Measurements from ENCODE around the gene PVALB.

Gene PVALB

DNA sequence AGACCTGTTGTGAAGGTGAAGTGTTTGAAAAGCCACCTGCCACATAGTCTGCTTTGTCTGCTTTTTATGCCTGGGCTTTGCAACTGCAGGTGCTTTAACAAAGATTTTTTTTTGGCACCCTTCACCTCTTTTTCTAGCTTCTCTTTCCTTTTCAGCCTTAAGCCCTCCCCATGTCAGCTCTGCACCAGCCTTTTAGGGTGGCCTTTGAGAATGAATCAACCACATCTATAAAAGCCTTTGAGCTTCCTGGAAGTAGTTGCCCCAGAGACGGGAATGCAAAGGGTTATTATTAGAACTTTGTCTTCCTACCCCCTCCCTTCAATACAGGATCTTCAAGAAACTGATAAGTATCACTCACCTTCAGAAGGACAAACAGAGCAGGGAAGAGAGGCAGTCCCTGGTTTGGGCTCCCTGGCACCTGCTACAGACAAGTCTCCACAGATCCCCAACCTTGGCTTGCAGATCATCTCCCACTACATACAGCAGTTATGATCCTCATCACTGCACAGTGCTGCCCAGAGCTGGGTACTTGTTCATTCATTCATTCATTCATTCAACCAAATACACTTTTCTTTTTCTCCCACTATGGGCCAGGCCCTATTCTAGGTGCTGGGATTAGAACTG is 8.0 kb downstream of the PVALB start:
- DNase-seq: no peak

DNA sequence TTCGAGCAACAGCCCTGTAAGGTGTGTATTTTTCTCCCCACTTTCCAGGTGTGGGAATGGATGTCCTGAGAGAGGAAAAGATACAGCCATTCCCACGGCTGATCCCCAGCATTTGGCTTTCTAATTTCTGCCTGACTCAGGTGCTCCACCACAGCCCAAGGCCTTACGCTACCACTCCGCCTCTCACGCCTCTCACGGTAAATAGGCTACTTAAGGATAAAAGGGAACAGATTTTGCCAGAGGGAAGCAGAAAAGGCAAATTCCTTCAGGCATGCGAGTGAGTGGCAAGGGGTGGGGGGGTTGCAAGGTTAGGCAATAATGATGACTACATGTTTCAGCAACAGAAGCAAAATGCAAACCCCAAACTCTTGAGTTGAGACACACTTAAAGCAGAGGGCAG is 9.2 kb downstream of the PVALB start:
- no peak for DNase-seq

DNA sequence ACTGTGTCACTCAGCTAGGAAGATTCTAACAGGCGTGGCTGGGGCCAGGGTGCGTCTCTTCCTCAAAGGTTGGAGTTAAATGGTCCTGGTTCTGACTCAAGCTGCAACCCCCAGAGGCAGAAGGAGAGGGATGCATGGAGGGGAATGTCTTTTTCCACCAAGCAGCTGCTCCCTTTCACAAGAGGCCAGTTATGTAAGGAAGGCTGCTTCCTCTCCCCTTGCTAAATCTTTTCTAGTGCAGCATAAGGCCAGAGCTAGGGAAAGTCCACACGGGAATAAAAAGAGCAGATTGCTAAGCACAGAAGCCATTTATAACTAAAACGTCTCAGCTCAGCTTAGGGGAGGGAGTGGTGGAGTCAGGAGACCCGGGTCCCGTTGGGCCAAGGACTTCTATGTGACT is 10.0 kb downstream of the PVALB start:
- DNase-seq: no peak

DNA sequence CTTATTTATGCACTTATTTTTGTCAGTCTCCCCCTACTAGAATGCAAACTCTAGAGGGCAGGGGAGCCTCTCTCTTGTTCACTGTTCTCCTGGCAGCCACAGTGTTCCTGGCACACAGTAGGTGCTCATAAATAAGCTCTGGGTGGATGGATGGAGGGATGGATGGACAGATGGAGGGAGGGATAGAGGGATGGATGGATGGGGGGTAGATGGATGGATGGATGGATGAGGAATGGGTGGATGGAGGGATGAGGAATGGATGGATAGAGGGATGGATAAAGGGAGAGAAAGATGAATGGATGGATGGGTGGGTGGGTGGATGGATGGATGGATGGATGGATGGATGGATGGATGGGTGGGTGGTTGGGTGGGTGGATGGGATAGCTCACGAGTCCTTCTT is 13.5 kb downstream of the PVALB start:
- no peak for DNase-seq

DNA sequence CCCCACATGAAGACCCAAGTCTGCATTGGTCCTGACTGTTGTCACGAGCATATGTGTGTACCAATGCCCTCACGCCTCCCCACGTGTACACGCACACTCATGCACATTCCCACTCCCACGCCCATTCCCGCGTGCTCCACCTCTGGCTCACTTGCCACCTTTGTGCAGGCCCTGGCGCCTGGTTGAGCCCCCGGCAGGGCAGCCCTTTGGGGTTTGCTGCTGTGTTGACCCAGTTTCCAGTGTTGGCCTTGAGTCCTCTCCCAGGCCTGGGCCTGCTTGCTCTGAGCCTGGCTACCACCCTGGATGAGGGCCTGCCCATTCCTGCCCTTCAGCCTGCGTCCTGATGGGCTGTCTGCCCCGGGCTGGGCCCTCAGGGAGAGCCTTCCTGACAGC is 18.2 kb downstream of the PVALB start:
- no peak for DNase-seq

DNA sequence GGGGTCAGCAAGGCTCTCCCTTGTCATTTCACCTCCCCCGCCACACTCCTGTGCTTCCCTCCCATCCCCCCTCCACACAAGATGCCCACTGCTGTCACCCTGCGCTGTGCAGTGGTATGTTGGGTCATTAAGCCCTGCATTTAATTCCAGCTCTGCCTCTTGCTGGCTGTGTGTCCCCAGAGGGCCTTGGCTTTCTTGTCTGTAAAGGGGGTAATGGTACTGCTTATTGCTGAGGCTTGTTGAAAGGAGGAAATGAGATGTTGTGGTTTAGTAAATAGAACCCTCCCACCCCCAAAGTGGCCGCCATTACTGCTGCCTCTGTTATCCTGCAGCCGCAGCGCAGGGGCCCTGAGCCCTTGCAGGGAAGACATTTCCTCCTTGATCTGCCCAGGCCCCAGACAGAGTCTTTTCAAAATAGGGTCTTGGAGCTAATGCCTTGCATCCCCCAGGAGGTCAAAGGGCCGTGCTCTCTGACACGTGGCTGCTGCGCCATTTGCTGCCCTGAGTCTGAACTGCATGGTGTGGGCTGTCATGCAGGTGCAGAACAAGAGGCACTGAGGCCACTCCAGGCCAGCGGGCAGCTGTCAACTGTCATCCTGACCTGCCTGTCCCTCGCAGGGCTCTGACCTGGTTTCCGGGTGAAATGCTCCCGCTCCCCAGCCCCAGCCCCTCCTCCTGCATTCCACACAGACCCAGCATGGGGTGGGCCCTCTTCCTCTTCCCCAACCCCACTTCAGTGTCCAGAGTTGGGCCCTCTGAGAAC is 18.7 kb downstream of the PVALB start:
- DNase-seq: no peak

DNA sequence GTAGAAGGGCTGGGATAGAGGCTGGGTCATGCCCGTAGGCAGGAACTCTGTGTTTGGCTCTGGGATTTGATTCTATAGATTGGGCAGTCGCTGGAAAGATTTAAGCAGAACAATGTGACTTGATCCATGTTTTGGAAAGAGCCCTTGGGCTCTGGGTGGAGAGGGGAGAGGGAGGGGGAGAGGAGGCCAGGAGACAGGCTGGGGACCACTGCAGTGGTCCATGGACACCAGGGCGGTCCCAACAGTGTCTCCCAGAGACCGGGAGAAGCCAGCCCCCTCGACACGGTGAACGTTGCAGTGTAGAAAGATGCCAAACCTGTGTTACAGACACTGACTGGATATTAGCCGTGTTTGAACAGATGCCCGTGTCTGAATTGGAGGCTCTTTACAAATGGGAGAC is 19.5 kb downstream of the PVALB start:
- DNase-seq: no peak

DNA sequence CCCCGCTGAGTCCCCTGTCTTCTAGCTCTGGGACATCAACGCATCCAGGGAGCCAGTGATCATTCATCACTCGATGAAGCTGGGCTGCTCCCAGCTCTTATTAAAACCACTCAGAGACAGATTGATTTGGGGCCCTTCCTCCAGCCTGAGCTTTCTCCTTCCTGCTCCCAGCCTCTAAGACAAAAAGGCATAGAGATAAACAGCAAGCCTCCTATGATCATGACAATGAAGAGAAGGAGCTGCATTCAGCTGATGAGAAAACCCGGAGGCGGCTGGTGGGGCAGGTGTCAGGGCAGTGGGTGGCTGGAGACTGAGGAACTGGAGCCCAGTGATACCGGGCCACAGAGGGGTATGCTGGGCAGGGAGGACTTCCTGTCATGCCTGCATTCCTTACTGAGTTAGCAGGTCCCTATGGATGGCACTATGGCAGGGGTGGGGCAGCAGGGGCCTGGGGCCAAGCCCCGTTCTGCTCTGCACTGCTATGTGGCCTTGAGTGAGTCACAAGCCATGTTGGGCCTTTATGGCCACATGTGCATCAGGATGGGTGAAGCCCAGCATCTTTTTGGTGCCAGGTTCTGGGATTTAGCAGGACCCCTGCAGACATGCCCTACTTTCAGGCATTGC is 20.2 kb downstream of the PVALB start:
- no peak for DNase-seq

DNA sequence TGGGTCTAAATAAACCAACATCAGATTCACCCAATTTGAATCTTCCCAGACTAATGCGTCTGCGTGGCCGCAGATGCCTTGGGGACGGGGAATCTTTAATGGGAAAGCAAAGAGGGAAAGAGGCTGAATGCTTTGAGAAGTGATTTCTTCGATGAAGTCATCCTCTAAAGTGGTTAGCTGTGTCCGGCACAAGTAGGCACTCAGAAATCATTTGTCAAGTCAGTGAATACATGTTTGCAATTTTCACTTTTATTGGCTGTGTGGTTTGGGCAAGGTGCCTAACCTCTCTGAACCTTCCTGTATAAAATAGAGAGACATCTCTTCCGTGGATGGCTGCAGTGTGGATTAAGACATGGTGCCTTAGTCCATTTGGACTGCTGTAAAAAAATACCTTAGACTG is 21.2 kb downstream of the PVALB start:
- DNase-seq: no peak

DNA sequence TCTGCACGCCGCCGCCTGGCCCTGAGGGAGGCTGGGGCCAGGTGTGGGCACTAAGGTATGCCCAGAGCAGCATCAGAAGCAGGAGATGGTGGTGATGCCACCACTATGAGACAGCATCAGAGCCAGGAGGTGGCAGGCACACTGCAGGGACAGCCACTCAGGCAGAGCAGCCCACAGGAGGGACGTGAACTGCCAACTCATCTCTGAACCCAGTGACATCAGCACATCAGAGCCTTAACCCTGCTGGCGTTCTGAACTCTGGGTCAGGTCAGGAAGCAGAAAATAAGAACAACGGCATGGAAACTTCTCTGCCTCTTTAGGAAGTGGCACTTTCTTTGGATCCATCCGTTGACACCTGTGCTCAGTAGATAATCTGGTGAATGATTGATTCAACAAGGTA is 26.2 kb downstream of the PVALB start:
- DNase-seq: no peak

DNA sequence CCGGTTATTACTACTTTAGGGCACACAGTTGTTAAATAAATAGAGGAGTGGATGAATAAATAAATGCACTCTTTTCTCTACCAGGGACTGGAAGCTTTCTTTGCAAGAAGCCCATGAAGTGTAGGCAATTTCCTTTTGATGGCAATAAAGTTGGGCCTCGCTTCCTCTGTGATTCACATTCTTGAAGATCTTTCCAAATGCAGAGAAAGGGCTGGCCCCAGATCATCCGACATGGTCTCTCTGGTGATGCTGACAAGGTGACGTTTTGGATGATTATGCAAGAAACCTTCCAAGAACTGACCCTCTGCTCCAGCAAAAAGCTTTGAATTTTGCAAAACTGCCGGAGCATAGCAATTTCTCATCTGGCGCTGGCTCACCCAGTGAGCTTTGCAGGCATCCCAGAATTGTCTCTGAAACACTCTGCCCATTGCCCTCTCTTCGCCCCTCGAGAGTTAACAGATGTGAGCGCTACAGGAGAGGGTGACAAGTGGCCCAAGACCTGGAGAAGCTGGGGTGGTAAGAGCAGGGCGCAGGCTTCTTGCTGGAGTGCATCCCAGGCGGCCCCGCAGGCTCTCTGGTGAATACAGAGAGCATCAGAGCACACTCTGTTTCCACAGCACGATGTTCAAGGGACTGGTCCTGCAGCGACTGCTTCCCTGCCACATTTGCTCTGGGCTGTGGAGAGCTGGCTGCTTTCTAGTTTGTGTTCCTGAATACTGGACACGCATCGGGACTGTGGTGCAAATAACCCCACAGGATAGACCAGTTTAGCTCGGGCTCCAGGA is 29.4 kb downstream of the PVALB start:
- DNase-seq: no peak

DNA sequence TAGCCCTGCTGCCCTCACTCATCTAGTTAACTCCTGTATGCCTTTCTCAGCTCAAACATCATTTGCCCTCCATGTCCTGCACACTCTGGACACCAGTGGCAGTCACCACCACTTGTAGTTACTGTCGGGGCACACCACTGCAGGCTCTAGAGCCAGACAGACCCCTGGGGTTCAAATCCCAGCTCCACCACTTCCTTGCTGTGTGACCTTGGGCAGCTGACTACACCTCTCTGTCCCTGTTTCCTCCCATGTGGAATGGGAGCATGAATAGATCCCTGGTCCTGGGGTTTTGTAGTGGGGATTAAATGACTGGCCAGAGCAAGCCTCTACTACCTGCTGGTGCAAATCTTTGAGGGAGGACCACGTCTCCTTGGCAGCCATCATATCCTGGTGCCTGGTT is 33.1 kb downstream of the PVALB start:
- DNase-seq: no peak

DNA sequence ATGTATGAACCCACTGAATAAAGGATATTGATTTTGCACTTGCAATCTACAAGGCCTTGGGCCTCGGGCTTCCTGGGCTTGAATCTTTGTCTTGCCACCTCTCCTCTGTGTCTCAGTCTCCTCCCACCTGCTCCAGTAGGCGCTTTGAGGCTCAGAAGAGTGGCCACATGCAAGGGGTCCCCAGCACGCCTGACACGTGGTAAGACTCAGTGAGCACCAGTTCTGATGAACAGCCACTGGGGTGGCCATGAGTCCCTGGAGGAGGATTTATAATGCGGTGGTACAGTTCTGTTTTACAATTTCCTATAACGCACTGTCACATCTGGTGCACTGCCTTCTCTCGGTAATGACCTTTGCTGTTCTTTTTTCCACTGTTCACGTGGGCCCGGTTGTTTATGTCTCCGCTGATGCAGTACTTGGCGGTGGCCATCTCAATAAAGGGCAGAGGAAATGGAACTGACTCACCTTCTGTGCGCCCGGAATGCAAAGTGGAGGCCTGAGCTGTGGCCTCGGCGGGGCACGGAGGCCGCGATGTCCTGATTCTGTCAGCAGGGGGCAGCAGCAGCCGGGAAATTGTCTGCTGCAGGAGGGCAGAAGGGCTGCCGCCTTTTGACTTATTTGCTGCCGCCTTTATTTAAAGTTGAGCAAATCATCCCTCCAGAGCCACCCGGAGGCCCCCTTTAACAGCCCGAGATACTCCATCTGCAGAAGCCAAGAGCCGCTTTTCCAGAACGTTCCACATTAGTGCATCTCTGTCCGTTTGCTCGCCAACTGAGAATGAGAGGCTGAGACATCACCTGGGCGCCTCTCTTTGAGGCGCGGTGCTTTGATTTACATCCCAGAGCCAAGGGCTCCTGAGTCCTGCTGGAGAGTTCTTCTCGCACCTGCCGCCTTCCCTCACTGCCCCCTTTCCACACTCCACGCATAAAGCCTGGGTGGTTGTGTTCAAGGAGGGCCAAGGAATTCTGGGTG is 34.9 kb downstream of the PVALB start:
- DNase-seq: peak; percentile 82

DNA sequence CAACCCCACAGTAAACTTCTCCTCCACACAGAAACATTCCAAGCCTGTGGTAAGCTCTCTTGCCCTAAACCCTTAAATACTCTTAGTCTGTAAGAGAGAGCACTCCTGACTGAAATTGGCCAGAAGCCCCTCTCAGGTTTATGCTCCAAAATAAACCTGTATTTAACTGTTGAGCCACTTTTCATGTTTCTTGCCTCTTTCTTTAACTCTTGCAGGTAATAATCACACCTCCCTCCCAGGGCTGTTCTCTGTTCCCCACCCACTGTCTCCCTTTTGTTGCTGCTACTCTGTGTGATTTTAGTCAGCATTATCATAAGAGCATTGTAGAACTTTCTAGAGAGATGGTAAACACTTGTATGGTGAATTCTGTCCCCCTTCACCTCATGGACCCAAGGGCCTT is 38.8 kb downstream of the PVALB start:
- DNase-seq: no peak

DNA sequence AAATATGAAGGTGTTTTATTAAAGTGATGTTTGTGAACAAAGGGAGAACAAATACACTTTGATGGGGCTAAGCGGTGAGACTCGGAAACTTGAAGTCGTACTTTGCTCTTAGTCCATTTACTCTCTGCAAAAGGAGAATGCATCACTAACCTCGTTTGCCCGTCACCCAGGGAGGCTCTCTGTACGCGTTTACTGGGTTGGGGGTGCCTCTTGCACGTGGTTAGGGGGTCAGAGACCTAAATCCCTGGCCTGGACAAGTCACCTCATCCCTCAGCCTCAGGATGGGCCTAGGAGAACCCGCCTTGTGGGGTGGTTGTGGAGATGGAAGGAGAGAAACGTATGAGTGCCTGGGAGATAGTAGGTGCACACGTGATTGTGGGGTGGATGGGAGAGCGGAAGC is 40.1 kb downstream of the PVALB start:
- no peak for DNase-seq

DNA sequence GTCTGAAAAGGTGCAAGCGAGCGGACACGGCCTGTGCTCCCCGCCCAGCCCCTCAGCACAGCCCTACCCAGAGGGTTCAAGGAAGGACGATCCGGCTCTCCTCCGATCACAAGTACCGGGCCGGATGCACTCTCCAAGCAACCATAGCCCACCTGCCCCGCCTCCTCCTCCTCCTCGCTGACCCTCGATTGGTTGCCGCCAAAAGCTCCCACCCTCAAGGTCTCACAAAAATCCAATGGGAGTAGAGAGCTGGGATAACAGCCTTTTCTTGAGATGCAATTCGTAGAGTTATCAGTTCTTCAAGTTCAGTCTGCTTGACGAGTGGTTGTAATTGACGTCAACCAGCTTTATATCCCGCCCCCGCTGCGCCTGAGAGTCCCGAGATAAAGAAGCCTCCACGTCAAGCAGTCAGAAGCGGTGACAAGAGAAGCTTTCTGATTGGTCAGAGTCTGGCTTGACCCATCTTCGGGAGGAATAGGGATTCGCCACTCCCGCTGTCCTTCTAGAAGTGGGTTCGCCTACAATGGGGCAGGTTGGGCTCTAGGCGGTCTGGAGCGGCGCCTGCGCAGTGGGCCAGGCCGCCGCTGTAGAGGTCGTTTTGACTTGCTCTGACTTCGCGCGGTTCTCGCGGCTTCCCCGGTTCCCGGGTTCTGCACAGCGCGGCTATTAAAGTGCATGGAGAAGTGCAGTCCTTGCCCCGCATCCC is 40.7 kb downstream of the PVALB start, which contains the start of gene IFT27:
Gene IFT27 (minus strand): TSS at position 156 of the 706 bp plus-strand sequence. CDS start 412 bp downstream, outside the sequence.
- DNase-seq: peak; percentile 100

DNA sequence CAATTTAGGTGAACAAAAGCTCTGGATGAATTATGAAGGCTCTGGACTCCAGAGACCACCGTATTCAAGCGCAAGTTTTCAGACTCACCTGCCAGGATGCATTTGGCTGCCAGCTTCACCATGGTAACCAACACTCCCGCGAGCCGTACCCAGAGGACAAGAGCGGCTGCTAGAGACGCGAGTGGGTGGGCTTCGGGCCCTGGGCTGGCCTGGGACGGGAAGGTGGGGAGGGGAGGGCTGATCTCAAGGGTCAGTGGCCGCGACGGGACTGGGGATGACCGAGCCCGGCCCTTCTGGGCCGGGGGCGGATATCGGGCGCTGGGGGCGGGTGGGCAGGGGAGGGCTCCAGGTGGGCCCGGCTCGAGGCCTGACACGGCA is 41.3 kb downstream of the PVALB start:
- DNase-seq: peak; percentile 8

DNA sequence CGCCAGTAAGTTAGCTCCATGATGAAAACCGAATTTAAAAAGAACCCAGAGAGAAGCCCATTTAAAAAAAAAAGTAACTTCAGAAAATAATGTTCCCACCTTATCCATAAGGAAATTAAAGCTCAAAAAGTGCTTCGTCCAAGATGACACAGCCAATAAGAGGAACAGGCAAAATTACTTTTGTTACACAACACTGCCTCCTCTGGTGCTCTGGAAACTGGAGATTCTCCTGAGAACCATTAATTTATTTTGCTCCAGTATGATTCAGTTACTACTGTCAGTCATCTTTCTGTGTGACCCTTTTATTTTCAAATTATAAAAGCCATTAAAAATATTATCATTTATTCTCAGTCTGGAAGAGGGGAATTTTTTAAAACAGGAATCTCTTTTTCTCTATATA is 42.9 kb downstream of the PVALB start:
- peak; percentile 62 for DNase-seq

DNA sequence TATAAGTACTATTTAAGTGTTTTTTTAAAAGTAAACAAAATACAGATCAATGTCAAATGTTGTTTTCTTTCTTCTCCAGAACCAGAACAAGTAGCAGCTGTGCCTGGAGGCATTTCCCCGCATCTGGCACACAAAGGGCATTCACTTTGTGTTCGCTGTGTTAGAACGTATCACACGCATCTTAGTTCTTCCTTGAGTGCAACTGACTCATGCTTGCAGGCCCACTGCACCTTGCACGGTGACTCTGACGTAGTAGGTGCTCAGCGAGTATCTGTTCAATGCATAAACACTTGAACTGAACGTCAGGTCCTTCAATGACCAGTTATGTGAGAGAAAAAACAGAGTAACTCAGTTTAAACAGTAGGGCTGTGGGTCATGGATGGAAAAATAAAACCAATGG is 44.4 kb downstream of the PVALB start:
- no peak for DNase-seq

DNA sequence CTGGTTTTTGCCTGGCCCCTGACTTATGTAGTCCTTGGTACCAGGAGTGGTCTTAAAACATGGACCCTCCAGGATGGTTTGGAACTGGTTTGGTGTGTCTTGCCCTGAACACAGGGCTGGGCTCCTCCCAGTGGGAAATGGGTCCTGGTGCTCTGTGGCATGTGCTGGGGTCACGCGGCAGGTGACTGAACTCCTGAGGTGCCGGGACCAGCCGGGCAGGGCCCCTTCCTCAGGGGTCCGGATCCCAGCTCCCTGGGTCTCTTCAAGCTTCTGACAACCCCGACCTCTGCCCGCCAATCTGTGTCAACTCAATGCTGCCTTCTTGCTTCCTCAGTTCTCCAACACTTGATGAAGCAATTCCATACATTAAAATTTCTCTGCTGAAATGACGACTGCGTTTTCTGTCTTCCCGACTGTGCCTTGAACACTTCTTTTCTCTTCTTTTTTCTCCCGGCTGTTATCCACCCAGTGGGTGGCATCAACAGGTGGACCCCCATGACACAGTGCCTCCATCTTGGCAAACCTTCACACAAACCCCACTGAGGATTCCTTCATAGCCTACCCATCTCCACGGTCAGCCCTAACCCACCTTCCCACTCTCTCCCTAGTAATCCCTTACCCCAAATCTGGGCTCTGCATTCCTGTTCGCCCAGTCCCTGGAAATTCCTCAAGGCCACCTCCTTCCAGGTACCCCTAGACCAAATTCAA is 45.3 kb downstream of the PVALB start:
- no peak for DNase-seq

All from midbrain (tissue), 1 donor.